ENCODE measurements around the gene DNTTIP2. TPM values are rescaled to one million over a fixed set of nuclear protein-coding genes. Genes with fewer than 3 reads are reported as not detected.
A peak's percentile ranks its signal among the peaks of the same experiment; 100 is the strongest.

DNTTIP2 gene
- total and polyA plus RNA-seq, 9 of the 15 experiments (the other 6 are each of a cell fraction or from before 2014, with no cell fraction given), result 50.4 to 138 (median 97.0) TPM

GRCh38 chr1:93846992-93847810 lies 31.8 kb downstream of the DNTTIP2 start (continued):
- TF ChIP-seq NRF1 (conservative IDR thresholded peaks at IDR 0.05 in 1 of 2, IDR thresholded peaks at IDR 0.05 in 1 of 2) (peak in 1 of 2 experiments; percentile 26; a peak in 3 of 4 replicates), ZNF583 (CRISPR knock-in tag; IDR thresholded peaks at IDR 0.05) (no peak), ZC3H4 (CRISPR knock-in tag; IDR thresholded peaks at IDR 0.05; ENCODE audit: borderline replicate concordance) (peak; percentile 70; the same call in 1 of the 2 replicates), MLLT1 (IDR thresholded peaks at IDR 0.05) (peak in 1 of 2 experiments; percentile 34; a peak in 2 of 4 replicates), ESRRB (CRISPR knock-in tag; IDR thresholded peaks at IDR 0.05; ENCODE audit: borderline replicate concordance) (no peak), NR3C1 (CRISPR knock-in tag; IDR thresholded peaks at IDR 0.05) (0 out of 2 replicates have a peak, but pooled peaks have one; percentile 34), ZFP91 (CRISPR knock-in tag; IDR thresholded peaks at IDR 0.05) (no peak), ZNF24 (IDR thresholded peaks at IDR 0.05) (no peak), CREB1 (IDR thresholded peaks at IDR 0.05) (peak; percentile 53), CREB1 (CRISPR knock-in tag; IDR thresholded peaks at IDR 0.05) (peak; percentile 64), ZNF717 (CRISPR knock-in tag; IDR thresholded peaks at IDR 0.05) (no peak), RBBP5 (IDR thresholded peaks at IDR 0.05; ENCODE audit: borderline replicate concordance, insufficient read depth, low read length, poor library complexity, severe bottlenecking) (peak; percentile 84), HIVEP1 (CRISPR knock-in tag; IDR thresholded peaks at IDR 0.05) (no peak), ZC3H8 (IDR thresholded peaks at IDR 0.05) (0 out of 2 replicates have a peak, but pooled peaks have one; percentile 56), HDAC2 (IDR thresholded peaks at IDR 0.05) (peak; percentile 46; the same call in 1 of the 2 replicates), ZNF695 (CRISPR knock-in tag; IDR thresholded peaks at IDR 0.05) (no peak), RBFOX2 (IDR thresholded peaks at IDR 0.05; ENCODE audit: low read depth, low read length) (peak; percentile 60), NR2C2 (CRISPR knock-in tag; IDR thresholded peaks at IDR 0.05) (peak; percentile 48), NR2C2 (tag; IDR thresholded peaks at IDR 0.05) (0 out of 2 replicates have a peak, but pooled peaks have one; percentile 32), ZNF507 (tag; conservative IDR thresholded peaks at IDR 0.05) (no peak), ERF (CRISPR knock-in tag; IDR thresholded peaks at IDR 0.05) (no peak)

Data from K562 (cell line).